ENCODE results near the gene TECPR1.

The TECPR1 gene

GRCh38 chr7:98242342-98242741, 9.7 kb downstream of the TECPR1 start:
- DNase-seq = no peak

- no peak for DNase-seq
Measured at GRCh38 chr7:98241674-98242241, 10.3 kb downstream of the TECPR1 start.

- DNase-seq = no peak
Measured at GRCh38 chr7:98240961-98241673, 10.9 kb downstream of the TECPR1 start.

- DNase-seq = no peak
Measured at GRCh38 chr7:98238976-98239375, 13.1 kb downstream of the TECPR1 start.

GRCh38 chr7:98238076-98238475, 14.0 kb downstream of the TECPR1 start:
- no peak for DNase-seq

DNA sequence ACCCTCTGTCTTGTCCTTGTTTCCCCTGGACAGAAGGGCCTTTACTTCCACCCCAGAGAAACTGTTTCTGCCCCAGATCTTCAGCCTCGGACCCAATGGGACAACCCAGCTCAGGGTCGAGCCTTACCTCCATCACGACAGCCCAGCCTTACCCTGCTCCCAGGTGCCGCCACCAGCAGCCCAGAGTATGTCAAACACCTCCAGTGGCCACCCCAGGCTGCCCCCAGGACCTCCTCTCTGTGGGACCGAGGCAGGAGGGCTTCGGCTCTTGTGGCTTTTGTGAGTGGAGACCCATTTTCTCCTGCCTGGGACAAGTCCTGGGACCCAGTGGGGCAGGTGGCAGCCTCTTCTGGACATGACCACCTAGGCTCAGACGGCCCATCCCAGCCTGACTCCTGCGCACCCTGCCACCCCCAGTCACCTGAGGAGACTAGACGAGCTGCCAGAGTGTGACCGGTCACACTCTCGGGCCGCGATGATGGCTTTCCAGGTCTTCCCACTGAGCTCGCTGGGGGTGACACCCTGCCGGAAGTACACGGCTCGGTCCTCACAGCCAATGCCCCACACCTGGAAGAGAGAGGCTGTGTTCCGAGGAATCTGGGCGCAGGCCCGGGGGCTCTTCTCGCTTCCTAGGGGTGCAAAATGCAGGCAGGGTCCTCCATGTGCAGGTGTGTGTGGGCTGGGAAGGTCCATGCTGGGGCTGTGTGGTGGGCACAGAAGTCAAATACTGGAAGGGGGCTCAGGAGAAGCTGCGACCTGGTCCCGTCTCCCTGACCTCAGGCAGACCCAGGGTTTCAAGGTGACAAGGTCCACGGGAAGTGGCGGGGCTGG, 15.5 kb downstream of the TECPR1 start:
- no peak for DNase-seq

GRCh38 chr7:98235901-98236300, 16.1 kb downstream of the TECPR1 start:
- DNase-seq = no peak

- DNase-seq = no peak
Measured at GRCh38 chr7:98234429-98235147, 17.4 kb downstream of the TECPR1 start.

GRCh38 chr7:98233219-98234070, 18.6 kb downstream of the TECPR1 start:
- DNase-seq = no peak

DNA sequence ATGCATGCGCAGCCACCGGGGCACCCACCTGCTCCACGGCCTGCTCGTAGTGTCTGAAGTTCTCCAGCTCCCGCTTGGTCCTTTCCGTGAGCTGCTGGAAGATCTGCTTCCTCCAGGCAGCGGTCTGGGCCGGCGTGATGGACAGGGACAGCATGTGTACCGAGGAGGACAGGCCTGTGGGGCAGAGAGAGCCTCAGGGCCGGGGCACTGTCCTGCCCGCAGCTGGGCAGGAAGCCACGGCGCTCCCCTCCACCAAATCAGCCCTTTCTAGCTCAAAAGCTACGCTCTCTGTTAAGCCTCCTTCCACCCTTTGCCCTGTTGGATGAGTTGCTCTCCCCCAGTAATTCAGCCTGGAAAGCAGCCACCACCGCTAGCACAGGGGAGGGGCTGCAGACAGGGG, 19.2 kb downstream of the TECPR1 start:
- no peak for DNase-seq

DNA sequence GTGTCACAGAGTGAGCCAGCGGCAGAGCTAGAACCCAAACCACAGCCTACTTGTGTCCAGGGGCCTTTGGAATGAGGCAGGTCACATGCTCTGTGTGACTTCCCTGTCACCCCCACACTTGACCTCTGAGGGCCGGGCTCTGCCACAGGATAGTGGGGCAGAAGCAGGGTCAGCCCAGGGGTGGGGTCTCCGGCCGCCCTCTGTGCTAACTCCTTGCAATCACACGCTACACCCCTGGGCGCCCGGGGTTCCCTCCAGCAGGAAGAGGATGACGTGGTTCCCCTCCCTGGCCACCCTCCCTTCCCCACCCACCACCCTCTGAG, 19.8 kb downstream of the TECPR1 start:
- no peak for DNase-seq

DNA sequence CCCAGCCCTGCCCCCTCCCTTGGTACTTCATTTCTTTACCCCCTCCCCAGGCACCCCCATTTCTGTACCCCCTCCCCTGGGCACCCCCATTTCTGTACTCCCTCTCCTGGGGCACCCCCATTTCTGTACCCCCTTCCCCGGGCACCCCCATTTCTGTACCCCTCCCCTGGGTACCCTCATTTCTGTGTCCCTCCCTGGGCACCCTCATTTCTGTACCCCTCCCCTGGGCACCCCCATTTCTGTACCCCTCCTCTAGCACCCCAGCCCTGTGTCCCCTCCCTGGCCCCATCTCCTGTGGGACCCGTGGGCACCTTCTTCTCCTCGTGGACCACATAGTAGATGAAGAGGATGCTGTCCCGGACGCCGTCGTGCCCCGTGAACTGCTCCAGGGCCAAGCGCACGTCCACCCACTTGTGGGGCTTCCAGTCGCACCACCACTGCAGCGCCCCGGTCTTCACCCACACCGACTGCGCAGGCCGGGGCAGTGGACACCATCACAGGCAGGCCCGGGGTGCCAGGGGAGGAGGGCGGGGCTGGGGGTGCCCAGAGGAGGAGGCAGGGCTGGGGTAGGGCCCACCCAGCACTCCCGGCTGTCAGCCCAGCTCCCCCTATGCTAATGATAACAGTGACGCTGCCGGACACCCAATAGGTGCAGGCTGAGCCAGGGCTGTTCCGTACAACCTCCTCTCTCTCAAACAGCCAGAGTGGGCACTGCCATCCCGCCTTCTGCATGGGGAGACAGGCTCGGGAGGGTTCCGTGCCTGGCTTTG, 20.4 kb downstream of the TECPR1 start:
- no peak for DNase-seq

- no peak for DNase-seq
Measured at GRCh38 chr7:98230746-98231471, 21.1 kb downstream of the TECPR1 start.

- no peak for DNase-seq
Measured at GRCh38 chr7:98229991-98230745, 21.9 kb downstream of the TECPR1 start.

DNA sequence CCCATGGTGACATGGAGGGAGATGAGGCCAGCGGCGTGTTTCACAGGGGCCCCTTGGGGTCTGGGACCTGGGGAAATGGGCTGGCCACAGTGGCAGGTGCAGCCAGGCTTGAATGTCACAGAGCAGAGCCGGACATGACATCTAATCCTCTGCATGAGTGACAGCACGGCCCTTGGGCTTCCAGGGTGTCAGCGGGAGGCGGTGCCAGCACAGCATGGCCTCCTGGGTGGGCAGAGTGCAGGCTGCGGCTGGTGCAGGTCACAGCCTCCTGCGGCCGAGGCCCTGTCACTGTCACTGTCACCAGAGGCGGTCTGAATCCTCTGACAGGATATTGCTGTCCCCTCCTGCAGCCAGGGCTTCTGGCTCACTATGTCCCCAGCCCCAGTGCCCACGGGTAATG, 22.6 kb downstream of the TECPR1 start:
- no peak for DNase-seq

DNA sequence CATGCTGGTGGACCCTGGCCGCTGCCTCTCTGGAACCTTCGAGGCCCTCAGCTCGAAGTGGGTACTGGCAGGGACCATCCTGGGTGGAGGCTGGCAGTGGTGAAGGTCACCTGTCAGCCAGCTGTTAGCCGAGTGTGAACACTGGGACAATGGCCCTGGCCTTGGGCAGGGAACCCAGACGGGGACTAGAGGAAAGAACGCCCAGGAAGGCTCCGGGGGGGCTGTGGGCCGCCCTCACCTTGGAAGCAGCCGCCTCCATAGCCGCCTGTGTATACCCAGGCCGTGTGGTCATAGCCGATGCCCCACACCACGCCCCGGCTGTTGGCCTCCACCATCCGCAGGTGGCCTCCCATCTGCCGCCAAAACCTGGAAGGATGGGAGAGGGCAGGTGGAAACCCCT, 23.2 kb downstream of the TECPR1 start:
- DNase-seq = no peak

GRCh38 chr7:98227939-98228338, 24.1 kb downstream of the TECPR1 start:
- no peak for DNase-seq

GRCh38 chr7:98225913-98226614, 26.0 kb downstream of the TECPR1 start:
- DNase-seq = no peak

- DNase-seq = no peak
Measured at GRCh38 chr7:98224701-98225181, 27.3 kb downstream of the TECPR1 start.

Measured in effector CD8-positive, alpha-beta T cell (primary cell).